OCI-LY7 (cell line): ENCODE data around the gene SCARB1. TPM values are rescaled to one million over a fixed set of nuclear protein-coding genes. Genes with fewer than 3 reads are reported as not detected.

Source experiments
- BruUV-seq: library from RNA; stranded (reverse); fragments of 400-500 nt; replicated peaks from 2 replicates; lab custom pipeline; 2021; lab: Mats Ljungman, UMichigan
- CTCF ChIA-PET: fragments of 300-600 bp; sonication (Branson Sonifier 250); formaldehyde crosslinking; loops from one replicate; lab custom pipeline; 2022; ENCODE audit warnings: antibody characterized with exemption; ENCODE audit not compliant: unreplicated experiment; lab: Charles Lee
- POLR2A ChIA-PET: fragments of 300-600 bp; sonication (Branson Sonifier 250); formaldehyde crosslinking; loops from one replicate; lab custom pipeline; 2022; ENCODE audit warnings: antibody characterized with exemption; lab: Charles Lee
- DNase-seq: peaks from one replicate; pipeline ENCODE4 v3.0.0-alpha.2; 2015; ENCODE audit warnings: low spot score
- H2AFZ ChIP-seq: fragments of 200-600 bp; sonication (generic), shearing (Covaris generic); 2 replicates; pipeline ENCODE4 v1.6.1; 2014; ENCODE audit warnings: mild to moderate bottlenecking, antibody characterized with exemption, low read length, moderate library complexity
- H3K27ac ChIP-seq: fragments of 200-600 bp; sonication (generic); 2 replicates; pipeline ENCODE4 v1.5.1; 2014; ENCODE audit warnings: mixed run types, low read depth, mild to moderate bottlenecking, moderate library complexity, low read length, inconsistent platforms; ENCODE audit not compliant: poor library complexity, severe bottlenecking
- H3K36me3 ChIP-seq: fragments of 200-600 bp; sonication (generic); 2 replicates; pipeline ENCODE4 v1.6.1; 2014; ENCODE audit warnings: mild to moderate bottlenecking, antibody characterized with exemption, low read length, moderate library complexity, mixed read lengths; ENCODE audit not compliant: insufficient read depth
- H3K4me1 ChIP-seq: fragments of 200-600 bp; sonication (generic); 2 replicates; pipeline ENCODE4 v1.5.1; 2014; ENCODE audit warnings: mild to moderate bottlenecking, low read length; ENCODE audit not compliant: insufficient read depth, poor library complexity, severe bottlenecking
- H3K4me2 ChIP-seq: fragments of 200-600 bp; sonication (generic); 2 replicates; pipeline ENCODE4 v1.6.1; 2014; ENCODE audit warnings: mild to moderate bottlenecking, low read length
- H3K4me3 ChIP-seq: fragments of 200-600 bp; sonication (generic); 2 replicates; pipeline ENCODE4 v1.5.1; 2014; ENCODE audit warnings: mild to moderate bottlenecking, low read depth, low read length; ENCODE audit not compliant: poor library complexity, severe bottlenecking
- H3K79me2 ChIP-seq: fragments of 200-600 bp; sonication (generic); 2 replicates; pipeline ENCODE4 v1.6.1; 2016; ENCODE audit warnings: low read depth, mild to moderate bottlenecking, low read length, moderate library complexity, mixed read lengths; ENCODE audit not compliant: insufficient read depth
- H3K9me2 ChIP-seq: fragments of 200-600 bp; sonication (generic); 2 replicates; pipeline ENCODE4 v1.6.1; 2016; ENCODE audit warnings: mild to moderate bottlenecking, low read length, mixed read lengths; ENCODE audit not compliant: insufficient read depth
- H3K9me3 ChIP-seq: fragments of 200-600 bp; sonication (generic); 2 replicates; pipeline ENCODE4 v1.6.1; 2014; ENCODE audit warnings: mild to moderate bottlenecking, mixed run types, low read length, mixed read lengths
- H4K20me1 ChIP-seq: fragments of 200-600 bp; sonication (generic); 2 replicates; pipeline ENCODE4 v1.6.1; 2014; ENCODE audit warnings: mild to moderate bottlenecking, antibody characterized with exemption, low read length, moderate library complexity, mixed read lengths; ENCODE audit not compliant: insufficient read depth
- EZH2phosphoT487 ChIP-seq: fragments of 200-600 bp; sonication (generic); IDR thresholded peaks from 2 replicates; pipeline ENCODE4 v1.6.1; 2018; ENCODE audit warnings: low read depth, borderline replicate concordance, mild to moderate bottlenecking, mixed run types, antibody characterized with exemption, low read length, moderate library complexity, mixed read lengths
- intact Hi-C: fragments of 100-400 bp; cut with micrococcal nuclease; formaldehyde crosslinking; loops from one replicate; pipeline ENCODE4 v1.10.0; 2022; ENCODE audit not compliant: unreplicated experiment
- total RNA-seq, 2 experiments: library from RNA; depleted of rRNA in 1 of 2; stranded (reverse); fragments of >200 nt in 1 of 2; shearing (Covaris generic) in 1 of 2; gene quantifications; 2 replicates each; pipeline ENCODE4 v1.2.3, GENCODE V29; 2014 to 2022
- TF ChIP-seq, protein P1 (sequence below): fragments of 200-600 bp; sonication (generic); conservative IDR thresholded peaks from 2 replicates; pipeline ENCODE4 v1.5.1; 2014; ENCODE audit warnings: mild to moderate bottlenecking, antibody characterized with exemption, low read length, moderate library complexity, mixed read lengths

The SCARB1 gene
- total RNA-seq, 2 experiments from 2014 or later: 42.9 to 112 TPM

DNA sequence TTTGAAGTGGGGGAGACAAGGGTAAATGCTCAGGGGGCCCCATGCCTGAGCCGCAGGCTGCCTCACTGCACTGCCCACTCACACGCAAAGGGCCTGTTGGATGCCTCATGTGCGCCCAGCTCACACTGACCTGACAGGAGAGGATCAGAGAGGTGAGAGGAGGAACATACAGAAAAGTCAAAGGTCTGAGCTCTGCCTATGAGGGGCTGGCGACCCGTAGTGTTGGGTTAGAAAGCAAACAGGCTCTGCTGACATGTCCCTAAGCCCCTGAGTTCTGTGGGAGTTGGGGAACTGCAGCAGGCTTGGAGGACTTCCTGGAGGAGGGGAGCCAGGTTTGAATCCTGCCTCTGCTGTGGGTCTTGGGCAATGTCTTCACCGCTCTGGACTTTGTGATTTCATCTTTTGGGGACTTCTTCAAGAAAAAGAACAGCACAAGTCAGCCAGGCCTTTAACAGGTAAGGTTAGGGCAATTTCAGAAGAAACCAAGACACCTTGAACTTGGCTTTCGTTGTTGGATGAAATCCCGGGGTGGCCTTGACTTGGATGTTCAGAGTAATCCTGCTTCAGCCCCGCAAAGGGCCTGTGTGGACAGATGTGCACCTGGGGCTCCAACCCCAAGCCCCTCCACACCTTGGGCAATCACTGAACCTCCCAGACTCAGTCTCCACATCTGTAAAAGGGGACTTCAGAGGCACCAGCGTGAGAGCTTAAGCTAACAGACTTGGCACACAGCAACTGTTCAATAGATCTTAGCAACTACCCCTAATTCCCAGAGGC lies 116.8 kb downstream of the SCARB1 start:
- H3K9me3 ChIP-seq: no peaks in the 10 kb centered on the region
- H3K79me2 ChIP-seq: no peaks in the 10 kb centered on the region
- CTCF ChIA-PET: interaction anchor here (0.6 kb wide), 1 partner anchor 184 kb away, joined by 6 read pairs; no protein-coding TSS in a partner anchor
- intact Hi-C loops: no loop called here
- POLR2A ChIA-PET: interaction anchor here (1.3 kb wide), 1 partner anchor 15 kb away, joined by 3 read pairs; no protein-coding TSS in a partner anchor
- DNase-seq: no peak
- H3K4me3 ChIP-seq: no peak overlapping the region
- no peak overlapping the region for H2AFZ ChIP-seq
- no peak overlapping the region for H3K4me2 ChIP-seq
- no TSS peak for BruUV-seq
- peaks cover 7% of the 10 kb centered on the region for H3K4me1 ChIP-seq
- TF ChIP-seq EZH2phosphoT487: no peak
- TF ChIP-seq, protein P1, sequence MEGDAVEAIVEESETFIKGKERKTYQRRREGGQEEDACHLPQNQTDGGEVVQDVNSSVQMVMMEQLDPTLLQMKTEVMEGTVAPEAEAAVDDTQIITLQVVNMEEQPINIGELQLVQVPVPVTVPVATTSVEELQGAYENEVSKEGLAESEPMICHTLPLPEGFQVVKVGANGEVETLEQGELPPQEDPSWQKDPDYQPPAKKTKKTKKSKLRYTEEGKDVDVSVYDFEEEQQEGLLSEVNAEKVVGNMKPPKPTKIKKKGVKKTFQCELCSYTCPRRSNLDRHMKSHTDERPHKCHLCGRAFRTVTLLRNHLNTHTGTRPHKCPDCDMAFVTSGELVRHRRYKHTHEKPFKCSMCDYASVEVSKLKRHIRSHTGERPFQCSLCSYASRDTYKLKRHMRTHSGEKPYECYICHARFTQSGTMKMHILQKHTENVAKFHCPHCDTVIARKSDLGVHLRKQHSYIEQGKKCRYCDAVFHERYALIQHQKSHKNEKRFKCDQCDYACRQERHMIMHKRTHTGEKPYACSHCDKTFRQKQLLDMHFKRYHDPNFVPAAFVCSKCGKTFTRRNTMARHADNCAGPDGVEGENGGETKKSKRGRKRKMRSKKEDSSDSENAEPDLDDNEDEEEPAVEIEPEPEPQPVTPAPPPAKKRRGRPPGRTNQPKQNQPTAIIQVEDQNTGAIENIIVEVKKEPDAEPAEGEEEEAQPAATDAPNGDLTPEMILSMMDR: no peak
- H3K27ac ChIP-seq: no peak overlapping the region
- no peaks in the 10 kb centered on the region for H4K20me1 ChIP-seq
- H3K36me3 ChIP-seq: no peaks in the 10 kb centered on the region
- no peaks in the 10 kb centered on the region for H3K9me2 ChIP-seq

DNA sequence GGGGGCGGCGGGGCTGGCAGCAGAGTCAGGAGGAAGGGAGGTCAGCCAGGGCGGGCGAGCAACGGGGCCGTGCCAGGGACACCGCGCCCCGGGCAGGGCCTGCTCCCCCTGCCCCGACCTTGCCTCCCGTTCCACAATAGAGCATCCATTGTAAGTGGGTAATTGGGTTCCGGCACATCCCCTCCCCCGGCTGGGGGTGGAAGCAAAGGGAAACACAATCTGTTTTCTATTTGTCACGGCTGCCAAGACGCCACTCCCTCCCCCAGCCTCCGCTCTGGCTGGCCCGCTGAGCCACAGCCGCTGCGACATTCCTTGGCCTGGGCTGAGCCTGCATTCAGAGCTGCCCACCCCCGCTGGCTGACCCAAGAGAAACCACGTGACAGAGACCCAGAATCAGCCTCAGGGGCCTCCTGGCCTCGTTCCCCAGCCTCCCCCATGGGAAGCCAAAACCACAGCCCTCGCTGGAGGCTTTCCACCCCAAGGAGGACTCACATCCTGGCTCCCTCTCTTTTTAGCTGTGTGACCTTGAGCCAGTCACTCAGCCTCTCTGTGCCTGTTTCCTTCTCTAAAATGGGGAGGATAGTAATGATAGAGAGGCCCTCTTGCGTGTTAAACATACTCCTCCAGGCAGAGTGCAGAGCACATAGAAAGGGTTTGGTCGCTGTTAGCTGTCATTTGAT lies 117.6 kb downstream of the SCARB1 start:
- H2AFZ ChIP-seq: no peak overlapping the region; the same call in 1 of the 2 replicates
- no peak overlapping the region for H3K4me3 ChIP-seq
- H3K79me2 ChIP-seq: no peaks in the 10 kb centered on the region
- TF ChIP-seq, protein P1: no peak
- TF ChIP-seq EZH2phosphoT487: no peak
- intact Hi-C loops: no loop called here
- ChIA-PET CTCF (no interaction called here), POLR2A (interaction anchor here (0.7 to 1.3 kb wide), 2 partner anchors 16 to 835 kb away, joined by 3 read pairs; no protein-coding TSS in a partner anchor)
- H3K4me1 ChIP-seq: peaks cover 7% of the 10 kb centered on the region
- no peaks in the 10 kb centered on the region for H3K36me3 ChIP-seq
- no peaks in the 10 kb centered on the region for H3K9me2 ChIP-seq
- no peaks in the 10 kb centered on the region for H3K9me3 ChIP-seq
- H4K20me1 ChIP-seq: no peaks in the 10 kb centered on the region
- no peak for DNase-seq
- no TSS peak for BruUV-seq
- H3K27ac ChIP-seq: no peak overlapping the region
- no peak overlapping the region for H3K4me2 ChIP-seq
